Measurements from ENCODE around the gene ZNF513.

The ZNF513 gene

GRCh38 chr2:27335311-27335710, 45.2 kb downstream of the ZNF513 start:
- DNase-seq (ENCODE audit: low read depth), result no peak
- H3K4me3 ChIP-seq (ENCODE audit: low read depth, low read length), result no peak overlapping the region
- no peak for TF ChIP-seq MYC (IDR thresholded peaks at IDR 0.05; ENCODE audit: low read depth, low read length)
- TF ChIP-seq, protein P1, sequence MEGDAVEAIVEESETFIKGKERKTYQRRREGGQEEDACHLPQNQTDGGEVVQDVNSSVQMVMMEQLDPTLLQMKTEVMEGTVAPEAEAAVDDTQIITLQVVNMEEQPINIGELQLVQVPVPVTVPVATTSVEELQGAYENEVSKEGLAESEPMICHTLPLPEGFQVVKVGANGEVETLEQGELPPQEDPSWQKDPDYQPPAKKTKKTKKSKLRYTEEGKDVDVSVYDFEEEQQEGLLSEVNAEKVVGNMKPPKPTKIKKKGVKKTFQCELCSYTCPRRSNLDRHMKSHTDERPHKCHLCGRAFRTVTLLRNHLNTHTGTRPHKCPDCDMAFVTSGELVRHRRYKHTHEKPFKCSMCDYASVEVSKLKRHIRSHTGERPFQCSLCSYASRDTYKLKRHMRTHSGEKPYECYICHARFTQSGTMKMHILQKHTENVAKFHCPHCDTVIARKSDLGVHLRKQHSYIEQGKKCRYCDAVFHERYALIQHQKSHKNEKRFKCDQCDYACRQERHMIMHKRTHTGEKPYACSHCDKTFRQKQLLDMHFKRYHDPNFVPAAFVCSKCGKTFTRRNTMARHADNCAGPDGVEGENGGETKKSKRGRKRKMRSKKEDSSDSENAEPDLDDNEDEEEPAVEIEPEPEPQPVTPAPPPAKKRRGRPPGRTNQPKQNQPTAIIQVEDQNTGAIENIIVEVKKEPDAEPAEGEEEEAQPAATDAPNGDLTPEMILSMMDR (IDR thresholded peaks at IDR 0.05; ENCODE audit: low read depth, low read length), result no peak
- no peak for TF ChIP-seq POLR2A (IDR thresholded peaks at IDR 0.05; ENCODE audit: extremely low read depth, insufficient read length)
- no peak for TF ChIP-seq MAX (IDR thresholded peaks at IDR 0.05; ENCODE audit: low read depth, low read length)

Data from NB4 (cell line).